HT1080 (cell line): ENCODE data around the gene FOXF1. TPM values are rescaled to one million over a fixed set of nuclear protein-coding genes. Genes with fewer than 3 reads are reported as not detected.
A peak's percentile ranks its signal among the peaks of the same experiment; 100 is the strongest.

Experiments used
- DNase-seq: peaks from one replicate; pipeline ENCODE4 v3.0.0-alpha.2; 2015; ENCODE audit warnings: low read depth
- total RNA-seq: library from RNA; depleted of rRNA; stranded (reverse); fragments of >200 nt; shearing (Covaris generic); gene quantifications from 2 replicates; pipeline ENCODE4 v1.2.3, GENCODE V29; 2014; rRNA removed

Gene FOXF1
- total RNA-seq, 1 experiment from 2014 or later = 0.10 TPM

GRCh38 chr16:86554917-86555703 lies 44.8 kb downstream of the FOXF1 start, which contains the start of gene MTHFSD:
TSS of gene MTHFSD (minus strand) at chr16:86555235. CDS start at chr16:86555184, 51 bp downstream.
- DNase-seq = peak; percentile 81

GRCh38 chr16:86555704-86556075 lies 45.4 kb downstream of the FOXF1 start:
- no peak for DNase-seq

GRCh38 chr16:86556576-86556975 lies 46.2 kb downstream of the FOXF1 start:
- DNase-seq = no peak

- DNase-seq = no peak
These were observed 47.3 kb downstream of the FOXF1 start for GRCh38 chr16:86557587-86557986.

DNA sequence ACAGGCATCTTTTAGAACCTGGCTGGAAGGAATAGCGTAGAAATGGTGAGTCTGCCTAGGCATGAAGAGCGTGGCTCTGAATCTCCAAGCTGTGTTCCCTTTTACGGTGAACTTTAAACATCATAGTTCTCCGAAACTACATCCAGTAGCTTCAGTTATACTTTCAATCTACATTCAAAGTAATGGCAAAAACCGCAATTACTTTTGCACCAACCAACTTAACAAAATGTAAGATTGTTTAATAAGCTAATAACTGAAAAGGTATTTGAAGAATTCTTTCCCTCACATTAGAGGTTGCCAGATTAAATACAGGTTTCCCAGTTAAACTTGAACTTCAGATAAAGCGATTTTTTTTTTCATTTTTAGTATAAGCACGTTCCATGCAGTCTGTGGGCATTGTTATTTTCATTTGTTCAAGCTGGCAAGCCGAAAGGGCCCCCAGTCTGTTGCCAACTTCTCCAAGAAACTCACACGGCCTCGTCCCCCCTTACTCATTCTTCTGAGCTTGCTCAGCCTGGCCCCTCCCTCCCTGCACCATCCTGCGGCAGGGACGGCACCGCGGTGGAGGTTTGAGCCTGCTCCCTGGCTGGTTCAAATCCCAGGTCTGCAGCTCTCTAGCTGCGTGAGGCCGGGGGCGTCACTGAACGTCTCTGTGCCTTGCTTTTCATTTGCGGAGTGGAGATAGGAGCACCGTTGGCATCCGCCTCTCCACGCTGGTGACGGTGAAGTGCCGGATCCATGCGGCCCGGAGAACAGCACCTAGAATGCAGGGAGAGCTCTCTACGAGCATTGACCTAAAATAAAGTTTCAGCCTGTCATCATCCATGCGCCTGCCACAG lies 48.2 kb downstream of the FOXF1 start:
- no peak for DNase-seq

DNA sequence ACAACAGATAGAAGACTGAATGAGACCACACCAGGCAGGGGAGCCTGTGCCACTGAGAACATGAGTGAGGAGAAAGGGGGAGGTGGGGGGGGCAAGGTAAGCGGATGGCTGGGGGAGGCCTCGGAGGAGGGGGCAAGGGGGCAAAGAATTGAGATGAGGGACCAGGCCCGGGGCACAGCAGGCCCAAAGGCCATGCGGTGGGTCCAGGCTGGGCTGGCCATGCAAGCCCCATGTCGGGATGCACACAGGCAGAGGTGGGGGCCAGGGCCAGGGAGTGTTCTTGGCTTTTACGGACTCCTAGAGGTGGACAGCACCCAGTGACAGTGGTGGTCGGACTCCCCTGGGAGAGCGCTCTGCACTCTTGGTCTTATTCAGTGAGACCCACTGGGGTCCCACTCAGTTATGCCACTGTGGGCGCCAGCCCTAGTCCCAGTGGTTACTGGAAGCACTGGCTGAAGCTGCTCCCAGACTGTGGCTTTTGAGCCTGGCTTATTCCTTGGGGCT lies 49.5 kb downstream of the FOXF1 start:
- no peak for DNase-seq

DNA sequence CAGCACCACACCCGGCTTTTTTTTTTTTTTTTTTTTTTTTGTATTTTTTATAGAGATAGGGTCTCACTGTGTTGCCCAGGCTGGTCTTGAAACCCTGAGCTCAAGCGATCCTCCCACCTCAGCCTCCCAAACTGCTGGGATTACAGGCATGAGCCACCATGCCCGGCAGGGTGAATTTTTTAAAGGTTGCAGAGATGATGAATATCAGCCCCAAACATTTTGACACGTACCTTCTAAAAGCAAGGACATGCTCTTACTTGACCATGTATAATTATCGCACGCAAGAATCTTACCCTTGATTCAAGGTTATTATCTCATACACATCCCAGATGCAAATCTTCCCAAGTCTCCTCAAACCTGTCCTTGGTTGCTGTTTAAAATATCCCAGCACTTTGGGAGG lies 52.0 kb downstream of the FOXF1 start:
- no peak for DNase-seq

- peak; percentile 81 for DNase-seq
These were observed 53.4 kb downstream of the FOXF1 start for GRCh38 chr16:86563469-86564345.

Other genes starting within 250 kb of the FOXF1 start
- gene MTHFSD, start 44.7 kb downstream of the FOXF1 start, total RNA-seq = 9.8 and 10.4 TPM in 2 replicates
- 1.1 and 1.5 TPM in 2 replicates for gene FOXC2, start 56.3 kb downstream of the FOXF1 start, total RNA-seq
- gene FOXL1, start 68.0 kb downstream of the FOXF1 start, total RNA-seq = 0.51 and 0.80 TPM in 2 replicates